HG02943 (cell line): ENCODE measurements around the gene GIT2.
"Not testable (repeated sequence)": the region's sequence is repeated elsewhere in the genome, so short reads cannot be mapped to it uniquely, and the experiment has no call there.

ENCODE experiments used
- ATAC-seq: cut with Tn5 transposase; IDR thresholded peaks from one replicate; pipeline ENCODE4 v1.9.1; 2021; ENCODE audit warnings: mild to moderate bottlenecking, low read depth, moderate library complexity; ENCODE audit not compliant: unreplicated experiment

Gene GIT2

GRCh38 chr12:109926016-109926415 lies 70.2 kb downstream of the GIT2 start:
- ATAC-seq = no peak

GRCh38 chr12:109925185-109925840 lies 70.9 kb downstream of the GIT2 start:
- ATAC-seq = no peak

GRCh38 chr12:109923481-109924245 lies 72.5 kb downstream of the GIT2 start:
- no peak for ATAC-seq

GRCh38 chr12:109923038-109923437 lies 73.1 kb downstream of the GIT2 start:
- ATAC-seq = no peak

- ATAC-seq = no peak
Observed at GRCh38 chr12:109921982-109922381, 74.2 kb downstream of the GIT2 start.

- no peak for ATAC-seq
Observed at GRCh38 chr12:109920261-109920780, 75.8 kb downstream of the GIT2 start.

- no peak for ATAC-seq
Observed at GRCh38 chr12:109919456-109919855, 76.7 kb downstream of the GIT2 start.

GRCh38 chr12:109916045-109916444 lies 80.1 kb downstream of the GIT2 start:
- no peak for ATAC-seq

- no peak for ATAC-seq
Observed at GRCh38 chr12:109915171-109916040, 80.8 kb downstream of the GIT2 start.

- no peak for ATAC-seq
Observed at GRCh38 chr12:109914461-109914860, 81.7 kb downstream of the GIT2 start.

- ATAC-seq = no peak
Observed at GRCh38 chr12:109912855-109913321, 83.3 kb downstream of the GIT2 start.

GRCh38 chr12:109910969-109911348 lies 85.2 kb downstream of the GIT2 start:
- no peak for ATAC-seq

GRCh38 chr12:109910254-109910968 lies 85.8 kb downstream of the GIT2 start:
- ATAC-seq = no peak

GRCh38 chr12:109905301-109905700 lies 90.9 kb downstream of the GIT2 start:
- no peak for ATAC-seq

- no peak for ATAC-seq
Observed at GRCh38 chr12:109902891-109903418, 93.2 kb downstream of the GIT2 start.

- peak; percentile 10 for ATAC-seq
Observed at GRCh38 chr12:109900752-109901580, 95.2 kb downstream of the GIT2 start.

- ATAC-seq = peak; percentile 64
Observed at GRCh38 chr12:109899783-109900751, 96.1 kb downstream of the GIT2 start, which contains the start of gene TCHP. Gene TCHP, plus strand, starts transcription at chr12:109900274. Its CDS starts 2,753 bp downstream, at chr12:109903027.

GRCh38 chr12:109899345-109899744 lies 96.8 kb downstream of the GIT2 start:
- ATAC-seq = not testable (repeated sequence)
